NCI-H146 (cell line): Measurements from ENCODE around the gene CNOT10.

Experiments
- DNase-seq: peaks from one replicate; lab custom pipeline; 2025; lab: John Stamatoyannopoulos, UW

The CNOT10 gene

DNA sequence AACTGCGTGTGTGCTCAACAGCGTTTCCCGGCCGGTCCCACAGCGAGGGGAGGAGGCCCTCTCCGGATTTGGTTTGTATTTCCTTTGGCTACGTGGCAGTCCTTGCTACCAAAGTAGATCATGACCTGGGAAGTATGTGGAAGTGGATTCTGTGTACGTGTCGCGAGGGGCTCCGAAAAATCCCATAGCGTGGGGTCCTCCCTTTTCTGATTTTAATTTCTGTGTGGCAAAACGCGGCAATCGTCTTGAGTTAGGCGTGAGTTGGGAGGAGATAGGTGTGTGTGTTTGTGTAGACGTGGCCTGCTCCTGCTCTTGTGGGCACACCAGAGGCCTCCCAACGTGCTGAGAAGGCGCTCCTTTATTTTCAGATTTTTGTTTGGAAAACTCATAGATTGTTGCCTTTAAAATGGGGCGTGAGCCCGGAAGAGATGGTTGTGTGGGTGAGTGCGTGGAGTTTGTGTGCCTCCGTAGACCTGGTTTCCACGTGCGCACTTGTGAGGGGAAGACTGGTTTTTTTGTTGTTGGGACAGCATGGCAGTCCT, 134.1 kb downstream of the CNOT10 start:
- DNase-seq: no peak

DNA sequence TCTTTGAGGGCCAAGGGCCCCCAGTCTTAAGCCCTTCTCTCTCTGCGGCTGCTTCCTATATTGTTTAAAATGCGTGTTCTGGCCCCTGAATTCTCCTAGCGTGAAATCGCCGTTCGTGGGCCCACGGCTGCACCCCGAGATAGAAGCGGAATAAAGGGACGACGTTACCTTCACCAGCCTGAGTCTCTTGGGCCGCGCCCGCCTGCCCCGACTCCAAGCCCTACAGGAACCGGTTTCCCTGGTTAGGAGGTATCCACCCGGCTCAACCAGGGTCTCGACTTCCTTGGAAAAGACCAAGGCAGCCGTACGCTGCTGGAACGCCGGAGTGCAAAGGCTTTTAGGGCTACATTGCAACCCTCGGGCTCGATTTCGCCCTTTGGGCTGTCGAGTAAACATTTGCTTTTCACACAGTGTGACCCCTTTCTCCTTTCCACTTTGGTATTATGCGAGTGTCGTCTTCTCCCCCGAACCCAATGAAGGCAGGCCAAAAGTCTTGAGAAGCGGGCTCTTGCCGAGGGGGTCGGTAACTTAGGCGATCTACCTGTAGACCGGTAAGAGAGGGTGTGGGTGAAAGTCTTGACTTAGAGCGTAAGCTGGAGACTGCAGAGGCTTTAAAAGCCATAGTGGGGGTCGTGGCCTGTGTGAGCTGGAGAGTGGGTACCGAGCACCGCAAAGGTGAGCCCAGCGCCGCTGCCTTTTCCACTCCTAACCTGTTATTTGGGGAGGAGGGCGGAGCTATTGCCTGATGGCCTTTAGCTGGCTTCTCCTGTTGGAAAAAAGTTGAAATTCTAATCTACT, 134.8 kb downstream of the CNOT10 start:
- no peak for DNase-seq

DNA sequence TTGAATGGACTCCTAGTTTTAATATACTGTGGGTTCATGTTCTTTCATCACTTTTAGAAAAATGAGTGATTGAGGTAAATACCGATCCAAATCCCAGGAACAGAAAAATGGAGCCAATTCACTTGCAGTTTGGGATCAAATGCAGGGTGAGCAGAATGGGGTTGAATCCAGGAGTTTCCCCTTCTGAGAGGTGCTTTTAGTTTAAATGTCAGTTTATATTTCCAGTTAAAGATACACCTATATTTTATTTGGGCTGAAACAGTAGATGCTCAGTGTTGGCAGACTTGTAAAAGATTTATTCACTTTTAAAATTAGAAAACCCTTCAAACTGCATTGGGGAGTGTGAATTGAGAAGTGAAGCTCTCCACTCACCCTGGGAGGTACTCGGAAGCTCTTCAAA, 135.4 kb downstream of the CNOT10 start:
- no peak for DNase-seq

DNA sequence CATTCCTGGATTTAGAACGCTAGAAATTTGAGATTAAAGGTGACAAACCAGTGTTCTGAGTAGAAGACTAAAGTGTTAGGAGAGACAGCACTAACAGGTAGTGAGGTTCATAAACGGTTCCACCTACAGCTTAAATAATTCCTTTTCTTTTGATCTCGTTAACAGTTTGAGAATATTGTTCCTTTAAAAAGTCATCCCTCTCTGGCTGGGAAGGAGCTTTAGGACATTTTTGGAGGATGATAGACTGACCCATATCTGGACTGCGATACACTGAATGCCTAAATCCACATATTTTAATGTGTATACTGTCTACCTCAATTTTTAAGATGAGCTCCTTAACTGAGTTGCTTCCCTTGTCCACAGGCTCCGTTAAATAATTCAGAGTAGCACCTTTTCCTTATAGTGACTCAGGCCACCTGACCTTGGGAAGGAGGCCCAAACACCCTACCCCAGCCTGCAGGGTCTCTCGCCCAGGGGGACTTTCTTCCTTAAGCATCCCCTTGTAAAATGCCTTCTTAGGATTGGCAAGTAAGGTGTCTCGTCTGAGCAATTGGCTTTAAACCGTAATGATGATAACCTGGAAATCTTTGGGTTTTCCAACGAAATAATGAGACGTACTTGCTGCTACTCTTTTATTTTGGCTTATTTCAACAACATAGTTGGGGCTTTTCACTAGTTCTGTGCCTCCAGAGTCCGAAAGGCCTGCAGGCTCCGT, 136.1 kb downstream of the CNOT10 start:
- no peak for DNase-seq

DNA sequence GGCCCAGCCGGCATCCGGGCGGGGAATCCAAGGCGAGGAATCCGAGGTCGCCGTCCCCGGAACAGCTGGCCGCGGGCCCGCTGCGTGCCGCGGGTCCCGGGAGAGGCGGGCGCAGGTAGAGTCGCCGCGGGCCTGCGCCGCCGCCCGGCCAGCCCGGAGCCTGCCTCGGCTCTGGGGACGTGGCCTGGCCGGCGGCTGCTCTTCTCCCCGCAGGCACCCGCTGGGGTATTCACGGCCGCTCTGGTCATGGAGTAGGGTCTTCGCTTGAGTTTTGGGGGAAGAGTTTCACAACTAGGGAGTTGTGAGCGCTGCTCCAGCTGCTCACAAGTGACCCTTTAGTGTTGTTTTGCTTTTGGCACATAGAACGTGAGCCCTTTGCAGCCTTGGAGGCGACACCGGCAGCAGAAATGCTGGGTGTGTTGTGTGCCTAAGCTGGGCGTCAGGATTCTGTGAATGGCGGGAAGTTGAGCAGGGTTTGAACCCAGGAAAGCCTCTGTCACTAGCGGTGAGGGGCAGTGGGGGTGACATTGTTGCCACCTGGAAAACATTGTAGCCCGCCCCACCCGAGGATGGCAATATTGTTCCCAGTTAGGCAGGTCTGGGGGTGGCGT, 136.8 kb downstream of the CNOT10 start:
- DNase-seq: no peak

DNA sequence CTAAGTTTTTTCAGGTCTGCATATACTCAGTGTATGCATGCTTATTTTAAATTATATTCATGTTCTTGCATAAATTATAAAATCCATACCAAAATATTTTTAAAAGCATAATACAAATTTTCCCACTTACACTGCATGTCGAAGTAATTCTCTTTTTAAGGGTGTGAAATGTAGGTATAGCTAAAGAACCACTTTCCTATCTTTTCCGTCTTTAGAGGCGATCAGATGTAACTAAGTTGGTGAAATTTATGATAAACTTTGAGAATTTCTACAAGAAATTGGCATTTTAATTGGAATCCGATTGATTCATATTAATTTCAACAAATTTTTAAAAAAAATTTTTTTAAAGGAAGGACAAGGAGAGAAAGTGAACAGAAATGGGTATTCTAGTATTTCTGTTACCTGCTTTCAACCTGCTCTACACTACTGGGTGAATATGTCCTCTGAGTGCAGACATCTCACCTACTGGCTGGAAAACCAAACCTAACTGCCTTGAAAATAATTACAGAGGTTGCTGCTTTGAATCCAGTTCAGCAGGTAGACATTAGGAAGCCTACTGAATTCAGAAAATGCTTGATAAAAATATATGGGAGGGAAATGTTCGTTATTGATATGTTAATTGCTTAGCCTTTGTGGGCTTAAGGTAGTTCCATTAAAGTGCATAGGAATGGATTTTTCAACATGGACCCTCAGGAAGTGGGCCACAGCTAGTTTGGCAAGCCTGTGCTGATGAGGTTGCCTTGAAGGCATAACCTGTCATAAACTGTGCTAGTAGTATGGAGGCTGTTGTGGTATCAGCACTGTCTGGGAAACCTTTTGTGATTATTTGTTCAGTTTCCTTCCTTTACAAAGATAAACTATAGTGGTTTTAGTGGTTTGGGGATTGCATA, 137.9 kb downstream of the CNOT10 start:
- no peak for DNase-seq
